H1 (cell line): ENCODE data around the gene ZNF791. TPM values are rescaled to one million over a fixed set of nuclear protein-coding genes. Genes with fewer than 3 reads are reported as not detected.

Source experiments
- CTCF ChIA-PET: fragments of 300-600 bp; sonication (Branson Sonifier 250); formaldehyde crosslinking; loops from one replicate; lab custom pipeline; 2021; ENCODE audit not compliant: partially characterized antibody; lab: Charles Lee
- POLR2A ChIA-PET: fragments of 300-600 bp; sonication (Branson Sonifier 250); formaldehyde crosslinking; loops from one replicate; lab custom pipeline; 2021; ENCODE audit warnings: inconsistent platforms; ENCODE audit not compliant: partially characterized antibody; lab: Charles Lee
- DNase-seq, 2 experiments: peaks; one replicate each; pipeline versions ENCODE4 v3.0.0 to v3.0.0-alpha.2; 2010 to 2022; ENCODE audit warnings: low spot score in 2 of 2, low read depth in 1 of 2, mixed read lengths in 1 of 2
- FAIRE-seq: peaks from 2 replicates; lab custom pipeline; 2011; peaks lifted over from hg19 to GRCh38; lab: Jason Lieb, UNC
- H2AFZ ChIP-seq: 2 replicates; pipeline ENCODE4 v1.8.1; 2012; ENCODE audit warnings: low read length, inconsistent platforms
- H2AK5ac ChIP-seq: 2 replicates; pipeline ENCODE4 v1.6.1; 2013; ENCODE audit warnings: low read depth, low read length
- H2BK120ac ChIP-seq: replicated peaks from 2 replicates; pipeline ENCODE3; 2013; ENCODE audit warnings: low read depth, low read length, inconsistent platforms
- H2BK12ac ChIP-seq: 2 replicates; pipeline ENCODE4 v1.6.1; 2013; ENCODE audit warnings: low read depth, low read length
- H2BK15ac ChIP-seq: 2 replicates; pipeline ENCODE4 v1.6.1; 2013; ENCODE audit warnings: low read length
- H2BK20ac ChIP-seq: 2 replicates; pipeline ENCODE4 v1.6.1; 2013; ENCODE audit warnings: low read length
- H2BK5ac ChIP-seq: 2 replicates; pipeline ENCODE4 v1.6.1; 2013; ENCODE audit warnings: low read depth, low read length
- H3K14ac ChIP-seq: 2 replicates; pipeline ENCODE4 v1.6.1; 2013; ENCODE audit warnings: inconsistent platforms; ENCODE audit not compliant: insufficient read length
- H3K18ac ChIP-seq: 2 replicates; pipeline ENCODE4 v1.6.1; 2013; ENCODE audit warnings: low read length; ENCODE audit errors: extremely low read depth
- H3K23ac ChIP-seq: 2 replicates; pipeline ENCODE4 v1.6.1; 2013; ENCODE audit warnings: inconsistent platforms; ENCODE audit not compliant: insufficient read length
- H3K23me2 ChIP-seq: 2 replicates; pipeline ENCODE4 v1.6.1; 2013; ENCODE audit warnings: low read depth, low read length
- H3K27ac ChIP-seq: 2 replicates; pipeline ENCODE4 v1.6.1; 2011; ENCODE audit warnings: low read depth, low read length, inconsistent platforms
- H3K27me3 ChIP-seq, 4 experiments: replicated peaks in 1 of 4; 1 replicate in 1 of 4; 2 replicates in 3 of 4; pipeline versions ENCODE4 v1.6.1 to v1.8.1; 2011 to 2013; ENCODE audit warnings: low read length in 3 of 4, mild to moderate bottlenecking in 3 of 4, inconsistent platforms in 2 of 4, mixed read lengths in 2 of 4, moderate library complexity in 1 of 4; ENCODE audit not compliant: control insufficient read depth in 3 of 4, insufficient read depth in 3 of 4; ENCODE audit errors: extremely low read depth in 1 of 4
- H3K36me3 ChIP-seq, 4 experiments: 2 replicates each; pipeline versions ENCODE4 v1.6.1 to v1.8.1; 2011 to 2013; ENCODE audit warnings: mild to moderate bottlenecking in 4 of 4, low read length in 3 of 4, moderate library complexity in 2 of 4, control low read depth in 1 of 4, inconsistent platforms in 1 of 4; ENCODE audit not compliant: insufficient read depth in 4 of 4, control insufficient read depth in 2 of 4
- H3K4ac ChIP-seq: replicated peaks from 2 replicates; pipeline ENCODE3; 2013; ENCODE audit warnings: low read length, low read depth, mixed read lengths, inconsistent platforms; ENCODE audit not compliant: insufficient read length
- H3K4me1 ChIP-seq, 4 experiments: replicated peaks in 1 of 4; 1 replicate in 1 of 4; 2 replicates in 3 of 4; pipeline versions ENCODE4 v1.6.1 to v1.8.1; 2011 to 2013; ENCODE audit warnings: low read length in 3 of 4, inconsistent platforms in 2 of 4, mixed read lengths in 1 of 4; ENCODE audit not compliant: insufficient read depth in 4 of 4, control insufficient read depth in 3 of 4
- H3K4me2 ChIP-seq, 2 experiments: 2 replicates each; pipeline versions ENCODE4 v1.6.1 to v1.8.1; 2011 to 2013; ENCODE audit warnings: low read depth in 2 of 2, low read length in 2 of 2, control low read depth in 1 of 2, inconsistent platforms in 1 of 2, mild to moderate bottlenecking in 1 of 2; ENCODE audit not compliant: insufficient read depth in 1 of 2
- H3K4me3 ChIP-seq, 4 experiments: fragments of 200-600, 300-600 bp in 1 of 4; sonication (generic), shearing (Covaris generic), sonication (Bioruptor Twin) in 1 of 4; 2 replicates each; pipeline versions ENCODE4 v1.5.1 to v1.8.1; 2011 to 2016; ENCODE audit warnings: low read length in 4 of 4, low read depth in 3 of 4, control low read depth in 2 of 4, inconsistent platforms in 2 of 4, mild to moderate bottlenecking in 2 of 4, mixed read lengths in 1 of 4, moderate library complexity in 1 of 4; ENCODE audit not compliant: insufficient read depth in 2 of 4; ENCODE audit errors: extremely low read depth in 1 of 4
- H3K56ac ChIP-seq: replicated peaks from 2 replicates; pipeline ENCODE3; 2013; ENCODE audit warnings: low read depth, mild to moderate bottlenecking, mixed read lengths, low read length, inconsistent platforms; ENCODE audit not compliant: insufficient read length
- H3K79me1 ChIP-seq: 2 replicates; pipeline ENCODE4 v1.6.1; 2013; ENCODE audit warnings: low read depth, low read length, control low read depth
- H3K79me2 ChIP-seq, 2 experiments: 2 replicates each; pipeline versions ENCODE4 v1.6.1 to v1.8.1; 2012 to 2013; ENCODE audit warnings: low read length in 2 of 2, mild to moderate bottlenecking in 2 of 2, inconsistent platforms in 1 of 2; ENCODE audit not compliant: insufficient read depth in 2 of 2, control insufficient read depth in 1 of 2
- H3K9ac ChIP-seq, 4 experiments: replicated peaks in 1 of 4; 1 replicate in 1 of 4; 2 replicates in 3 of 4; pipeline versions ENCODE4 v1.6.1 to v1.8.1; 2011 to 2013; ENCODE audit warnings: low read depth in 3 of 4, low read length in 3 of 4, control low read depth in 2 of 4, mild to moderate bottlenecking in 2 of 4, moderate library complexity in 2 of 4, inconsistent platforms in 1 of 4; ENCODE audit errors: extremely low read depth in 1 of 4
- H3K9me3 ChIP-seq, 2 experiments: 2 replicates each; pipeline versions ENCODE4 v1.6.1 to v1.8.1; 2012 to 2013; ENCODE audit warnings: mild to moderate bottlenecking in 2 of 2, moderate library complexity in 2 of 2, control low read depth in 1 of 2, inconsistent platforms in 1 of 2, low read depth in 1 of 2, low read length in 1 of 2, mixed read lengths in 1 of 2; ENCODE audit not compliant: insufficient read depth in 2 of 2
- H4K20me1 ChIP-seq, 2 experiments: replicated peaks in 1 of 2; 2 replicates each; pipeline versions ENCODE3 to v1.8.1; 2011 to 2013; ENCODE audit warnings: inconsistent platforms in 2 of 2, low read length in 2 of 2, mild to moderate bottlenecking in 1 of 2; ENCODE audit not compliant: insufficient read depth in 2 of 2, control insufficient read depth in 1 of 2
- H4K5ac ChIP-seq: 2 replicates; pipeline ENCODE4 v1.6.1; 2013; ENCODE audit warnings: low read length, low read depth, mixed read lengths, inconsistent platforms; ENCODE audit not compliant: insufficient read length
- H4K8ac ChIP-seq: 2 replicates; pipeline ENCODE4 v1.8.0; 2013; ENCODE audit warnings: mild to moderate bottlenecking, moderate library complexity, low read length, inconsistent platforms; ENCODE audit not compliant: insufficient read depth; ENCODE audit errors: extremely low read depth
- H4K91ac ChIP-seq: replicated peaks from 2 replicates; pipeline ENCODE3; 2013; ENCODE audit warnings: low read length, mixed read lengths, inconsistent platforms; ENCODE audit not compliant: insufficient read length
- CBX8 ChIP-seq: fragments of 300-800, 300-1000 bp; sonication (generic); IDR thresholded peaks from 2 replicates; pipeline ENCODE4 v1.7.1; 2016; ENCODE audit warnings: low read depth, low read length, borderline replicate concordance
- CHD2 ChIP-seq: IDR thresholded peaks from 2 replicates; pipeline ENCODE4 v1.6.1; 2012; ENCODE audit warnings: low read length, improper control_type of control experiment
- PHF8 ChIP-seq: fragments of 200-600 bp; sonication (generic); conservative IDR thresholded peaks from 2 replicates; pipeline ENCODE4 v1.7.1; 2012; ENCODE audit warnings: low read depth, mild to moderate bottlenecking, inconsistent platforms, low read length, moderate library complexity
- SAP30 ChIP-seq: fragments of 300-600 bp; sonication (generic); IDR thresholded peaks from 2 replicates; pipeline ENCODE4 v1.7.1; 2012; ENCODE audit warnings: low read length, moderate library complexity, mild to moderate bottlenecking, inconsistent platforms; ENCODE audit not compliant: insufficient read depth, insufficient replicate concordance
- WGBS, 2 experiments: shearing (Covaris generic) in 1 of 2; methylation state at CpG; one replicate each; pipeline versions ENCODE4 v1.1.6 to v1.1.7; 2013 to 2015; ENCODE audit warnings: low lambda C conversion rate in 2 of 2, mixed read lengths in 2 of 2, inconsistent platforms in 1 of 2, low coverage in 1 of 2, missing lambda C conversion rate in 1 of 2; ENCODE audit not compliant: insufficient replicate concordance in 2 of 2, insufficient coverage in 1 of 2, insufficient read length in 1 of 2; ENCODE audit errors: extremely low coverage in 1 of 2, missing lambda C conversion rate in 1 of 2; 5-methylcytosine and 5-hydroxymethylcytosine counted together
- polyA plus RNA-seq, 7 experiments: library from polyadenylated mRNA; depleted of rRNA in 3 of 7; stranded (reverse) in 5 of 7; unstranded in 2 of 7; fragments of >200 nt in 5 of 7; fragments of 200-250 nt in 2 of 7; gene quantifications; 1 replicate in 5 of 7; 2 replicates in 1 of 7; 4 replicates in 1 of 7; pipeline versions ENCODE4 v1.2.1 to v1.2.3, GENCODE V29; 2011 to 2013; ENCODE audit warnings: missing spikeins in 2 of 7, mixed read lengths in 2 of 7
- total RNA-seq: library from RNA; stranded (reverse); fragmentation: NEBNext Ultra II Directional; extraction: Animal tissue kit (Norgen Biotek cat#: 25700); gene quantifications from 2 replicates; pipeline ENCODE4 v1.2.1, GENCODE V29; 2021

Gene ZNF791
- total and polyA plus RNA-seq, 2 of the 8 experiments (the other 6 are each of a cell fraction or from before 2014, with no cell fraction given): 4.1 to 18.6 TPM

GRCh38 chr19:12649941-12650340 lies 39.2 kb downstream of the ZNF791 start:
- Histone ChIP-seq H3K4me2 (no peak overlapping the region), H2BK12ac (no peak overlapping the region; the same call in 1 of the 2 replicates), H3K9me3 (peaks cover 0 to 4% of the 10 kb centered on the region in 2 experiments; a peak in 1 of 4 replicates), H4K91ac (no peak overlapping the region), H3K79me2 (no peaks in the 10 kb centered on the region), H2AK5ac (no peak overlapping the region), H2BK15ac (no peak overlapping the region), H3K27ac (no peak overlapping the region), H3K23me2 (no peaks in the 10 kb centered on the region), H3K79me1 (no peaks in the 10 kb centered on the region), H3K9ac (no peak overlapping the region), H3K27me3 (no peaks in the 10 kb centered on the region), H3K4ac (no peak overlapping the region), H2AFZ (no peak overlapping the region), H2BK120ac (no peak overlapping the region), H4K5ac (no peak overlapping the region), H2BK5ac (no peak overlapping the region), H3K18ac (no peak overlapping the region), H3K4me1 (no peaks in the 10 kb centered on the region), H3K23ac (no peak overlapping the region), H3K14ac (no peak overlapping the region), H4K8ac (no peak overlapping the region), H2BK20ac (no peak overlapping the region), H4K20me1 (no peaks in the 10 kb centered on the region), H3K36me3 (peaks cover under 1 to 5% (median 2%) of the 10 kb centered on the region in 4 experiments; a peak in 6 of 8 replicates), H3K56ac (no peak overlapping the region), H3K4me3 (no peak overlapping the region)
- no peak for DNase-seq
- FAIRE-seq: no peak
- TF ChIP-seq SAP30 (no peak), CBX8 (no peak), CHD2 (no peak), PHF8 (no peak)
- ChIA-PET CTCF (interaction anchor here (0.6 to 1.6 kb wide), 6 partner anchors 10 to 221 kb away, joined by 3 to 13 read pairs (median 6); no protein-coding TSS in a partner anchor), POLR2A (interaction anchor here (1.4 to 1.7 kb wide), 3 partner anchors 17 to 39 kb away, joined by 4 to 7 read pairs (median 6); partner anchors contain the start of genes MAN2B1, WDR83 and ZNF791)
- 97% methylated on average over 10 of the region's 10 CpGs; no CpG with 5 or more reads in 1 of the 2 experiments for WGBS, 2 experiments
